Stomach (tissue), 4 donors: Measurements from ENCODE around the gene FRY.

Experiments used
- EP300 ChIP-seq: sonication (generic); formaldehyde crosslinking; IDR thresholded peaks from one replicate; pipeline ENCODE4 v1.6.1; 2017; ENCODE audit warnings: antibody characterized with exemption
- POLR2A ChIP-seq, 4 donors: fragments of 450-650 bp; IDR thresholded peaks; one replicate each; pipeline ENCODE4 v1.6.1; 2016; ENCODE audit warnings: antibody characterized with exemption in 4 of 4, control low read depth in 2 of 4, mild to moderate bottlenecking in 1 of 4, moderate library complexity in 1 of 4
- TF ChIP-seq, protein P1 (sequence below), 7 experiments: fragments of 450-650 bp in 4 of 7; fragments of 200-600 bp in 3 of 7; sonication (generic) in 3 of 7; IDR thresholded peaks; one replicate each; pipeline ENCODE4 v1.5.1; 2016 to 2019; ENCODE audit warnings: antibody characterized with exemption in 7 of 7, control low read depth in 2 of 7, mild to moderate bottlenecking in 1 of 7

GRCh38 chr13:32029684-32030083 lies 1.9 kb upstream of the FRY start:
- TF ChIP-seq, protein P1, sequence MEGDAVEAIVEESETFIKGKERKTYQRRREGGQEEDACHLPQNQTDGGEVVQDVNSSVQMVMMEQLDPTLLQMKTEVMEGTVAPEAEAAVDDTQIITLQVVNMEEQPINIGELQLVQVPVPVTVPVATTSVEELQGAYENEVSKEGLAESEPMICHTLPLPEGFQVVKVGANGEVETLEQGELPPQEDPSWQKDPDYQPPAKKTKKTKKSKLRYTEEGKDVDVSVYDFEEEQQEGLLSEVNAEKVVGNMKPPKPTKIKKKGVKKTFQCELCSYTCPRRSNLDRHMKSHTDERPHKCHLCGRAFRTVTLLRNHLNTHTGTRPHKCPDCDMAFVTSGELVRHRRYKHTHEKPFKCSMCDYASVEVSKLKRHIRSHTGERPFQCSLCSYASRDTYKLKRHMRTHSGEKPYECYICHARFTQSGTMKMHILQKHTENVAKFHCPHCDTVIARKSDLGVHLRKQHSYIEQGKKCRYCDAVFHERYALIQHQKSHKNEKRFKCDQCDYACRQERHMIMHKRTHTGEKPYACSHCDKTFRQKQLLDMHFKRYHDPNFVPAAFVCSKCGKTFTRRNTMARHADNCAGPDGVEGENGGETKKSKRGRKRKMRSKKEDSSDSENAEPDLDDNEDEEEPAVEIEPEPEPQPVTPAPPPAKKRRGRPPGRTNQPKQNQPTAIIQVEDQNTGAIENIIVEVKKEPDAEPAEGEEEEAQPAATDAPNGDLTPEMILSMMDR (IDR thresholded peaks at IDR 0.05) = no peak
- TF ChIP-seq POLR2A (IDR thresholded peaks at IDR 0.05) (no peak), EP300 (no peak)
